LNCAP (cell line): ENCODE measurements around the gene CNNM4.

Experiments
- TF ChIP-seq, protein P1 (sequence below): fragments of 450-650 bp; IDR thresholded peaks from 2 replicates; pipeline ENCODE4 v1.5.1; 2017; ENCODE audit warnings: mild to moderate bottlenecking

Gene CNNM4

DNA sequence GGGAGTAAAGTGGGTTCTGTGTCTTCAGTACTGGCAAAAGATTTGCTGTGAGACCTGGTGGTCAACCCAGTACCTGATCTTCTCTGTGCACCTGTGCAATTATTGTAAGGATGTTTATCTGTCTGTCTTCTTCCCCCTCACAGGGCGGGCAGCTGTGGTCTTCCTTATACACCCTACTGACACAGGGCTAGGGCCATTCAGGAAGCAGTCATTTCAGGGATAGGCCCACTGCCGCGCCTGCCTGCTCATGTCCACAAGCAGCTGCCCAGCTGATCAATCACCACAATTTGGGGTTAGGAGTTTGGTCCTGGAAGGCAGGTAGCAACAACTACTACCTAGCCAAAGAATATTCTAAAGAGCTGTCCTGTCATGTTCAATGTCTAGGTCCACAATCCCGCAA, 1.2 kb upstream of the CNNM4 start:
- TF ChIP-seq, protein P1, sequence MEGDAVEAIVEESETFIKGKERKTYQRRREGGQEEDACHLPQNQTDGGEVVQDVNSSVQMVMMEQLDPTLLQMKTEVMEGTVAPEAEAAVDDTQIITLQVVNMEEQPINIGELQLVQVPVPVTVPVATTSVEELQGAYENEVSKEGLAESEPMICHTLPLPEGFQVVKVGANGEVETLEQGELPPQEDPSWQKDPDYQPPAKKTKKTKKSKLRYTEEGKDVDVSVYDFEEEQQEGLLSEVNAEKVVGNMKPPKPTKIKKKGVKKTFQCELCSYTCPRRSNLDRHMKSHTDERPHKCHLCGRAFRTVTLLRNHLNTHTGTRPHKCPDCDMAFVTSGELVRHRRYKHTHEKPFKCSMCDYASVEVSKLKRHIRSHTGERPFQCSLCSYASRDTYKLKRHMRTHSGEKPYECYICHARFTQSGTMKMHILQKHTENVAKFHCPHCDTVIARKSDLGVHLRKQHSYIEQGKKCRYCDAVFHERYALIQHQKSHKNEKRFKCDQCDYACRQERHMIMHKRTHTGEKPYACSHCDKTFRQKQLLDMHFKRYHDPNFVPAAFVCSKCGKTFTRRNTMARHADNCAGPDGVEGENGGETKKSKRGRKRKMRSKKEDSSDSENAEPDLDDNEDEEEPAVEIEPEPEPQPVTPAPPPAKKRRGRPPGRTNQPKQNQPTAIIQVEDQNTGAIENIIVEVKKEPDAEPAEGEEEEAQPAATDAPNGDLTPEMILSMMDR = no peak

DNA sequence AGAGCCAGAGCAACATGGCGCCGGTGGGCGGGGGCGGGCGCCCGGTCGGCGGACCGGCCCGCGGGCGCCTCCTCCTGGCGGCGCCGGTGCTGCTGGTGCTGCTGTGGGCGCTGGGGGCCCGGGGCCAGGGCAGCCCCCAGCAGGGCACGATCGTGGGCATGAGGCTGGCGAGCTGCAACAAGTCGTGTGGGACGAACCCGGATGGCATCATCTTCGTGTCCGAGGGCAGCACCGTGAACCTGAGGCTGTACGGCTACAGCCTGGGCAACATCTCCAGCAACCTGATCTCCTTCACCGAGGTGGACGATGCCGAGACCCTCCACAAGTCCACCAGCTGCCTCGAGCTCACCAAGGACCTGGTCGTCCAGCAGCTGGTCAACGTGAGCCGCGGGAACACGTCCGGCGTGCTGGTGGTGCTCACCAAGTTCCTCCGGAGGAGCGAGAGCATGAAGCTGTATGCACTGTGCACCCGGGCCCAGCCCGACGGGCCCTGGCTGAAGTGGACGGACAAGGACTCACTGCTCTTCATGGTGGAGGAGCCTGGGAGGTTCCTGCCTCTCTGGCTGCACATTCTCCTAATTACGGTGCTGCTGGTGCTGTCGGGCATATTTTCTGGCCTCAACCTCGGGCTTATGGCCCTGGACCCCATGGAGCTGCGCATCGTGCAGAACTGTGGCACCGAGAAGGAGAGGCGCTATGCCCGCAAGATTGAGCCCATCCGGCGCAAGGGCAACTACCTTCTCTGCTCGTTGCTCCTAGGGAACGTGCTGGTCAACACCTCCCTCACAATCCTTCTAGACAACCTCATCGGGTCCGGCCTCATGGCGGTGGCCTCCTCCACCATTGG, 507 bp downstream of the CNNM4 start:
- TF ChIP-seq, protein P1 = peak; percentile 67

DNA sequence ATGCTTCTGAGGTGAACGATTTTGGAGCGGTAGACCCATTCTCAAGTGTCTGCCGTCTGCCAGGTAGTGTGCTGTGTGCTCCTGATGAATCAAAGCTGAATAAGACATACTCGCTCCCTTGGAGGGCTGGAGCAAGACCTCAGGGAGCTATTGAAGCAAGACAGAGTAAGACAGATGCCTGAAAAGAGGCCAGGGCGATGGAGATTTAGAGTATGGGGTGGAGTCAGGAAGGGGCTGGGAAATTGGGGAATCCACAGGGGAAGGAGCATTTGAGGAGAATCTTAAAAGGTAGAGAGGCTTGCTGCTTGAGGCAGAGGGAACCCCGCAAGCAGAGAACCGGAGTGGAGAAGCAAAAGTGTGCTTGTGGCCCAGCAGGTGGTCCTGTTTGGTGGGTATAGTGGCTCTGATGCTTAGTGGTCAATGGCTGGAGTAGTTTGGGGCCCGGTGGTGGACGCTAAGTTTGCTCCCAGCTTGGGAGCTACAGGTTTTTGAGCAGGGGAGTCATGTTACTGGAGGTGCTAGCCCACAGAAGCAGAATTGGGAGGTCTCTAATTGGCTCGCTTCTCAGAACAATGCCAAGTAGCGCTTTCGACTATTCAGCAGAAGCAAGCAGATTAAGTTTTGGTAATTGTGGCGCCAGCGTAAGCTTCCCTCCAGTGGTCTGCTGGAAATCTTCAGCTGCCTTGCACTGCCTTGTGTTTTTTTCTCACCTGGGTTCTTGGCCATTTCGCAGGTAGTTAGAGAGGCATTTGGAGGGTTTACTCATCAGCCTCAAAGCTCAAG, 2.0 kb downstream of the CNNM4 start:
- TF ChIP-seq, protein P1 = no peak

DNA sequence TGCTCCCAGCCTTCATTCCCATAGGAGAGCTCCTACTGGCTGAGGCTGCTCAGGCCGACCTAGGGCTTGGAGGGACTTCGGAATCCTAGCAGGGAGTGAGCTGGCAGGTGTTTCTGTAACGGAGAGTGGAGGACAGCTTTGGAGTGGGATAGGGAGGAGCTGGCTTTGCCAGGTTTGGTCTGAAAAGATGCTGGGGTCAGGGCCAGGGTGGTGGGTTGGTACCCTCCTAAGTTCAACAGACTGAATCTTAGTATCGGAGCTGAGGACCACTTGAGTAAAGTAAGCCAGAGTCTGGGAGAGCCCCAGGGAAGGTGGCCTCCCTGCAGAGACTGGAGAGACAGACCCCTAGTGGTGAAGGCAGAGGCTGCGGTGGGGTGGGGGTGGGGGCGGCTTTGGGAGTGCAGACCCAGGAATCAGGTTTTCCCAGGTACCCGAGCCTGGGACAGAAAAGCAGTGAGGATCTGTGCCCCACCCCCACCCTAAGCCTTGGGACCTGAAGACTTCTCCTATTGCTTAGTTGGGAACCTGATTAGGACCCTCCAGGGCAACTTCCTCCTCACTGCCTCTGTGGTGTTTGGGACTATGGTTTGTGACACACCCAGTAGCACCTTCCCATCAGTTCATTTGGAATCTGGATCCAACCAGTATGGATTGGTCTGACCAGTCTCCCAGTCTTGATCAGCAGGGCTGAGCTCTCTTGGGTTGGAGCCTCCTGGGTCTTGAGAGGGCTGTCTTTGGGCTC, 3.0 kb downstream of the CNNM4 start:
- TF ChIP-seq, protein P1 = peak; percentile 35

DNA sequence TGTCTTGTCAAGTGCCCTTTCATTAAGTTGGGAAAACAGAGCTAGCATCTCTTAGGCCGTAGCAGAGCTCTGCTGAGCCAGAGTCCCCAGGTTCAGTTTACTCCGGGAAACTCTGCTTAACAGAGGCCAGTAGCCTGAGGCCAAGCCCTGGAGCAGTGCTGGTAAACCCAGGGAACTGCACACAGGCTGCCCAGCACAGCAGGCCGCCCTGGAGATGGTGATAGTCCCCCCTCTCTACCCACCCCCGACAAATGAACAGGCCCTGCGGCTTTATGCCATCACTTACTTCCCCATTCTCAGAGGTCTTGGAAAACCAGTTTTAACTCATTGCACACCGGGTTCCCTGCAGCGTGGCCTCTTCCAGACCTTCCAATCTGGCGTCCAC, 3.5 kb downstream of the CNNM4 start:
- TF ChIP-seq, protein P1 = no peak

DNA sequence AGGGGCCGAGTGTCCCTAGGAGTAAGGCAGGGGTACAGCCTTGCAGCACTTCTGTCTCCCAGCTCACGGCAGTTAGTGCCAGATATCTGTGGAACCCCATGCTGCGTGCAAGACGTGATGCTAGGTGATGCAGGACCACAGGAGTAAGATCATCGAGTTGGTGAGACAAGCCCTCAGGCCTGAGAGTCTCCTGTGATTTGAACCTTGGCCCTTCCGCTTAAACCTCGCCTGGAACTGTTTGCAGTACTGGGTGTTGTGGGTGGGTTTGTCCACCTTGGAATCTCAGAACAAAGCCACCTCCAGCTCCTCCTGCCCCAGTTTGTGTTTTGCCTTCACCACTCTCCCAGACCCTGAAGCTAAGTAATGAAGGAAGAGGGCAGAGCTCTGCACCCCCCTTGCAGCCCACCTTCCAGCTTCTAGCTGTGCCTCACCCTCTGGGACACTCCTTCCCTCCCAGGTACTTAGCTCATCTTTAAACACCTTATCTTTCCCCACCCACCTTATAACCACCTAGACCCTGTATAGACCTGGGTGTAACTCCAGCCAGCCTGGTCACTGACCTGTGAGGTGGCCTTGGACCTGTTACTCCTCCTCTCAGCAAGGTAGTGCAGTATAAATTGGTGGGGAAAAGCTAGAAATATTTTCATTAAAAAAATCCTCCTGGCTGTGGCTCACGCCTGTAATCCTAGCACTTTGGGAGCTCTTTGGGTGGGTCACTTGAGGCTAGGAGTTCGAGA, 6.6 kb downstream of the CNNM4 start:
- TF ChIP-seq, protein P1 = no peak

DNA sequence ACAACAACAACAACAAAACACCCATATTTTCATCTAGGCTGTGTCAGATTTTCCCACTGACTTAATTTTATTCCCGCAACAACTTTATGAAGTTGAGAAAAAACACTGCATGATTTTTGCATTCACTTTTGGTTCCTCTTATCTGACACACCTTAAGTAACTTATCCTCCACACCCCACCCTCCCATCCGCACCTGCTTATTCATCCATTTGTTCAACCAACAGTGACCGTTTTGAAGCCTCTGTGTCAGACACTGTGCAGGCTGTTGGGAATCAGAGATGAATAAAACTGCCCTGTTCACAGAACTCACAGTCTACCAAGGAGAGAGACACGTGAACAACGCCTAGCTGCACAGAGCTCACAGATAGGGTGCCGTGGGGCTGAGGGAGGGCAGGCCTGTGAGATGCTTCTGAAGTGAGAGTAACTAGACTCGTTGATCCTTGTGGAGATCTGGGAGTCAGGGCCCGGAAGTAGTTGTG, 7.4 kb downstream of the CNNM4 start:
- TF ChIP-seq, protein P1 = no peak
